Measurements from ENCODE around the gene ESR1.
"Not testable (repeated sequence)": the region's sequence is repeated elsewhere in the genome, so short reads cannot be mapped to it uniquely, and the experiment has no call there.

ESR1 gene

DNA sequence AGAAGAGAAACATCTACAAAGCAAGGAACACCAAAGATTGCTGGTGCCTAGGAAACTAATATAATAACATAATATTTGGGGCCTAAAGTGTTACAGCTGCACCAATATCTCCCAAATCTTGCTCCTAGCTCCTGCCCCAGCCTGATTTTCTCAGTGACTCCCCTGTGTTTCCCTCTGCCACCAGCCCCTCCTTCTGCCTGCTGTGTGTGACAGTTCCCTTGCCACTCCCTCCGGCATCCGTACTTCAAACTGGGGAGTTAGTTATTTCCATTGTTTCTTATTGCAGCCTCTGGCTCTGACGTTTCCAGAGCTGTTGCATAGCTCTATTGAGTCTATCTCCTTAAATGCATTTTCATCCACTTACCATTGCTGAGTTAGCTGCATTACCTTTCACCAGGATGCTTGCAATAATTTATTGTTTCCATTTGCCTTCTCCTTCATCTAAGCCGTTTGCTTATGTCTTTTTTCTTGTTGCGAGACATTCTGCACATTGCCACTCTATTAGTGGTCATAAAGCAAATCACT, 43.1 kb downstream of the ESR1 start:
- H3K4me1 ChIP-seq (ENCODE audit: control insufficient read depth, low read length) = no peaks in the 10 kb centered on the region
- no peak for TF ChIP-seq EZH2phosphoT487 (IDR thresholded peaks at IDR 0.05; ENCODE audit: borderline replicate concordance, low read length)
- TF ChIP-seq, protein P1, sequence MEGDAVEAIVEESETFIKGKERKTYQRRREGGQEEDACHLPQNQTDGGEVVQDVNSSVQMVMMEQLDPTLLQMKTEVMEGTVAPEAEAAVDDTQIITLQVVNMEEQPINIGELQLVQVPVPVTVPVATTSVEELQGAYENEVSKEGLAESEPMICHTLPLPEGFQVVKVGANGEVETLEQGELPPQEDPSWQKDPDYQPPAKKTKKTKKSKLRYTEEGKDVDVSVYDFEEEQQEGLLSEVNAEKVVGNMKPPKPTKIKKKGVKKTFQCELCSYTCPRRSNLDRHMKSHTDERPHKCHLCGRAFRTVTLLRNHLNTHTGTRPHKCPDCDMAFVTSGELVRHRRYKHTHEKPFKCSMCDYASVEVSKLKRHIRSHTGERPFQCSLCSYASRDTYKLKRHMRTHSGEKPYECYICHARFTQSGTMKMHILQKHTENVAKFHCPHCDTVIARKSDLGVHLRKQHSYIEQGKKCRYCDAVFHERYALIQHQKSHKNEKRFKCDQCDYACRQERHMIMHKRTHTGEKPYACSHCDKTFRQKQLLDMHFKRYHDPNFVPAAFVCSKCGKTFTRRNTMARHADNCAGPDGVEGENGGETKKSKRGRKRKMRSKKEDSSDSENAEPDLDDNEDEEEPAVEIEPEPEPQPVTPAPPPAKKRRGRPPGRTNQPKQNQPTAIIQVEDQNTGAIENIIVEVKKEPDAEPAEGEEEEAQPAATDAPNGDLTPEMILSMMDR (IDR thresholded peaks at IDR 0.05; ENCODE audit: low read depth, low read length, poor library complexity, severe bottlenecking) = no peak
- H3K4me2 ChIP-seq (ENCODE audit: low read length) = no peak overlapping the region
- no peaks in the 10 kb centered on the region for H3K27me3 ChIP-seq (ENCODE audit: control insufficient read depth, low read length)
- H3K9me2 ChIP-seq (replicated peaks; ENCODE audit: control insufficient read depth, low read length) = no peaks in the 10 kb centered on the region
- no peaks in the 10 kb centered on the region for H4K20me1 ChIP-seq (ENCODE audit: control insufficient read depth, insufficient read depth, low read depth, low read length)
- H3K79me2 ChIP-seq (ENCODE audit: control insufficient read depth, low read length) = no peaks in the 10 kb centered on the region
- no peaks in the 10 kb centered on the region for H3K9me3 ChIP-seq (ENCODE audit: control insufficient read depth, insufficient read depth, low read length)
- no peak overlapping the region for H3K4me3 ChIP-seq (ENCODE audit: low read length)
- H3F3A ChIP-seq (ENCODE audit: control insufficient read depth, insufficient read depth) = no peaks in the 10 kb centered on the region
- no peak overlapping the region for H3K27ac ChIP-seq (ENCODE audit: low read depth, low read length)
- no peaks in the 10 kb centered on the region for H3K36me3 ChIP-seq (ENCODE audit: control insufficient read depth, low read length)

DNA sequence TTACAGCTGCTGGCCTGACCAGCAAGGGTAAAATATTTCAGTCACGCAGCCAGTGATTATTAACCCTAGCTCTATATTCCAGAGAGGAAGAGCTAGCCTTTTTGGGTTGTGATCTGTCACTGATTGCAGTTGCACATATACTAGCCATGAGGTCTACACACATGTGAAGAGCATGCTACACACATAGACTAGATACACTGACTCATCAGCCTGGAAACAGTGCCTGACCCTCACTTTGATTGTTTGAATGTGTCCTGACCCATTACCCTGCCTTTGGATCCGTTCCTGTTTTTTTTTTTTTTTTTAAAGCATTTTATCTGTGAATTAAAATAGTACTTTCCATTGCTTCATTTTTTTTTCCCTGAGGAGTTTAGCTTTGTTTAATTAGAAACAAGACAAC, 50.8 kb downstream of the ESR1 start:
- H3K9me2 ChIP-seq (replicated peaks; ENCODE audit: control insufficient read depth, low read length) = no peaks in the 10 kb centered on the region
- no peaks in the 10 kb centered on the region for H3K36me3 ChIP-seq (ENCODE audit: control insufficient read depth, low read length)

DNA sequence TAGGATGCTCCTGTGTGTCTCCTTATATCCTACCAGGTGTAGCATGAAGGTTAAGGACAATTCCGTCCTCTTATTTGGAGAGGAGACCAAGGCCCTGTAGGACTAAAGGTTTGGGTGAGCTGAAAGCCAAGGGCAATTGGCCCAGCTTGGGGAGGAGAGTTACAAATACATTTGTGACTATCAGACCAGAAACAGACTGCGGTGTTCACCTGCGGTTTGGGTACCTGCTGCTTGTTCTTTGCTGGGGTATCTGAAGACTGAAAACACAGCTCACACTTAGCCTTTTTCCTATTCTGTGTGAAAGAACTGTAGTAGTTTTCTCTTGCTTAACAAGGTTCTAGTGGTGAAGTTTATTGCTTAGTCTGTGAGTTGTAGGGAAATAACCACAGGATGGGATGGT, 55.0 kb downstream of the ESR1 start:
- H3K4me2 ChIP-seq (ENCODE audit: low read length) = no peak overlapping the region
- H3K36me3 ChIP-seq (ENCODE audit: control insufficient read depth, low read length) = no peaks in the 10 kb centered on the region
- H3K27me3 ChIP-seq (ENCODE audit: control insufficient read depth, low read length) = no peaks in the 10 kb centered on the region
- H3K4me3 ChIP-seq (ENCODE audit: low read length) = no peak overlapping the region
- no peaks in the 10 kb centered on the region for H3F3A ChIP-seq (ENCODE audit: control insufficient read depth, insufficient read depth)
- TF ChIP-seq, protein P1 (IDR thresholded peaks at IDR 0.05; ENCODE audit: low read depth, low read length, poor library complexity, severe bottlenecking) = no peak
- TF ChIP-seq EZH2phosphoT487 (IDR thresholded peaks at IDR 0.05; ENCODE audit: borderline replicate concordance, low read length) = no peak
- H3K79me2 ChIP-seq (ENCODE audit: control insufficient read depth, low read length) = no peaks in the 10 kb centered on the region
- no peaks in the 10 kb centered on the region for H3K9me2 ChIP-seq (replicated peaks; ENCODE audit: control insufficient read depth, low read length)
- H4K20me1 ChIP-seq (ENCODE audit: control insufficient read depth, insufficient read depth, low read depth, low read length) = no peaks in the 10 kb centered on the region
- H3K9me3 ChIP-seq (ENCODE audit: control insufficient read depth, insufficient read depth, low read length) = no peaks in the 10 kb centered on the region
- no peak overlapping the region for H3K27ac ChIP-seq (ENCODE audit: low read depth, low read length)
- peaks cover 3% of the 10 kb centered on the region for H3K4me1 ChIP-seq (ENCODE audit: control insufficient read depth, low read length)

More for the DNA sequence above, 50.8 kb downstream of the ESR1 start:
- no peaks in the 10 kb centered on the region for H4K20me1 ChIP-seq (ENCODE audit: control insufficient read depth, insufficient read depth, low read depth, low read length)
- H3K4me1 ChIP-seq (ENCODE audit: control insufficient read depth, low read length) = no peaks in the 10 kb centered on the region
- no peak overlapping the region for H3K4me2 ChIP-seq (ENCODE audit: low read length)
- TF ChIP-seq, protein P1 (IDR thresholded peaks at IDR 0.05; ENCODE audit: low read depth, low read length, poor library complexity, severe bottlenecking) = no peak
- no peak for TF ChIP-seq EZH2phosphoT487 (IDR thresholded peaks at IDR 0.05; ENCODE audit: borderline replicate concordance, low read length)
- no peak overlapping the region for H3K27ac ChIP-seq (ENCODE audit: low read depth, low read length)
- no peaks in the 10 kb centered on the region for H3K27me3 ChIP-seq (ENCODE audit: control insufficient read depth, low read length)
- no peak overlapping the region for H3K4me3 ChIP-seq (ENCODE audit: low read length)
- no peaks in the 10 kb centered on the region for H3F3A ChIP-seq (ENCODE audit: control insufficient read depth, insufficient read depth)
- no peaks in the 10 kb centered on the region for H3K9me3 ChIP-seq (ENCODE audit: control insufficient read depth, insufficient read depth, low read length)
- H3K79me2 ChIP-seq (ENCODE audit: control insufficient read depth, low read length) = no peaks in the 10 kb centered on the region

DNA sequence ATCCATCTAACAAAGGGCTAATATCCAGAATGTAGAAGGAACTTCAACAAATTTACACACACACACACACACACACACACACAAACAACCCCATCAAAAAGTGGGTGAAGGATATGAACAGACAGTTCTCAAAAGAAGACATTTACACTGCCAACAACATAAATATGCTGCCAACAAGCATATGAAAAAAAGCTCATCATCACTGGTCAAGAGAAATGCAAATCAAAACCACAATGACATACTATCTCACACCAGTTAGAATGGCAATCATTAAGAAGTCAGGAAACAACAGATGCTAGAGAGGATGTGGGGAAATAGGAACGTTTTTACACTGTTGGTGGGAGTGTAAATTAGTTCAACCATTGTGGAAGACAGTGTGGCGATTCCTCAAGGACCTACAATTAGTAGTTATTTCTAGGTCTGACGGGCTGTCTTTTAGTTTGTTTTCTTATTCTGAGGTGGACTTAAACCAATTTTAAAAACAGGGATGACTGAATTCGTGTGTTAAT, 59.9 kb downstream of the ESR1 start:
- not testable (repeated sequence) for H3K9me2 ChIP-seq (replicated peaks; ENCODE audit: control insufficient read depth, low read length); H3K27me3 ChIP-seq (ENCODE audit: control insufficient read depth, low read length); H3K4me1 ChIP-seq (ENCODE audit: control insufficient read depth, low read length); H3K4me2 ChIP-seq (ENCODE audit: low read length); H3K9me3 ChIP-seq (ENCODE audit: control insufficient read depth, insufficient read depth, low read length); H4K20me1 ChIP-seq (ENCODE audit: control insufficient read depth, insufficient read depth, low read depth, low read length); H3K36me3 ChIP-seq (ENCODE audit: control insufficient read depth, low read length); H3K79me2 ChIP-seq (ENCODE audit: control insufficient read depth, low read length); H3K27ac ChIP-seq (ENCODE audit: low read depth, low read length); H3K4me3 ChIP-seq (ENCODE audit: low read length); H3F3A ChIP-seq (ENCODE audit: control insufficient read depth, insufficient read depth)

Data from DOHH2 (cell line).